Mesendoderm (in vitro differentiated cells): Measurements from ENCODE around the gene SNTG2.

ENCODE experiments used
- DNase-seq: peaks from one replicate; pipeline ENCODE4 v3.0.0; 2013
- H2AK5ac ChIP-seq: 2 replicates; pipeline ENCODE4 v1.6.1; 2013; ENCODE audit warnings: low read length, inconsistent platforms
- H2BK120ac ChIP-seq: 2 replicates; pipeline ENCODE4 v1.6.1; 2013; ENCODE audit warnings: low read depth, mild to moderate bottlenecking, low read length, moderate library complexity, mixed read lengths
- H2BK15ac ChIP-seq: replicated peaks from 2 replicates; pipeline ENCODE4 v1.6.1; 2013; ENCODE audit warnings: low read depth, mild to moderate bottlenecking, moderate library complexity
- H2BK5ac ChIP-seq: 2 replicates; pipeline ENCODE4 v1.6.1; 2013; ENCODE audit warnings: low read length, inconsistent platforms
- H3K18ac ChIP-seq: 2 replicates; pipeline ENCODE4 v1.6.1; 2013; ENCODE audit warnings: mild to moderate bottlenecking, low read length, mixed read lengths
- H3K23ac ChIP-seq: one replicate; pipeline ENCODE4 v1.6.1; 2013; ENCODE audit warnings: low read length
- H3K27ac ChIP-seq: 2 replicates; pipeline ENCODE4 v1.5.1; 2013; ENCODE audit warnings: low read depth, mild to moderate bottlenecking, inconsistent platforms, low read length, moderate library complexity
- H3K27me3 ChIP-seq: 2 replicates; pipeline ENCODE4 v1.6.1; 2013; ENCODE audit warnings: low read length, control low read depth, mild to moderate bottlenecking, inconsistent platforms; ENCODE audit not compliant: insufficient read depth, poor library complexity
- H3K36me3 ChIP-seq: 2 replicates; pipeline ENCODE4 v1.6.1; 2013; ENCODE audit warnings: low read length, inconsistent platforms; ENCODE audit not compliant: control insufficient read depth, insufficient read depth
- H3K4ac ChIP-seq: one replicate; pipeline ENCODE4 v1.6.1; 2013; ENCODE audit warnings: low read depth, mild to moderate bottlenecking, low read length, moderate library complexity
- H3K4me1 ChIP-seq: 2 replicates; pipeline ENCODE4 v1.6.1; 2013; ENCODE audit warnings: low read depth, low read length, inconsistent platforms; ENCODE audit not compliant: control insufficient read depth
- H3K4me2 ChIP-seq: 2 replicates; pipeline ENCODE4 v1.6.1; 2013; ENCODE audit warnings: low read length
- H3K4me3 ChIP-seq: 2 replicates; pipeline ENCODE4 v1.5.1; 2013; ENCODE audit warnings: mild to moderate bottlenecking, low read length
- H3K56ac ChIP-seq: one replicate; pipeline ENCODE4 v1.6.1; 2013; ENCODE audit warnings: low read length
- H3K79me1 ChIP-seq: 2 replicates; pipeline ENCODE4 v1.6.1; 2013; ENCODE audit warnings: low read length, inconsistent platforms
- H3K79me2 ChIP-seq: 2 replicates; pipeline ENCODE4 v1.6.1; 2013; ENCODE audit warnings: mild to moderate bottlenecking, low read length; ENCODE audit not compliant: control insufficient read depth, insufficient read depth
- H3K9ac ChIP-seq: 2 replicates; pipeline ENCODE4 v1.6.1; 2013; ENCODE audit warnings: low read length, inconsistent platforms
- H4K5ac ChIP-seq: one replicate; pipeline ENCODE4 v1.6.1; 2013; ENCODE audit warnings: low read length
- H4K8ac ChIP-seq: one replicate; pipeline ENCODE4 v1.6.1; 2013; ENCODE audit warnings: low read depth, mild to moderate bottlenecking, control low read depth, low read length, moderate library complexity
- WGBS: extraction: QIAGEN DNeasy Blood & Tissue Kit; methylation state at CpG from one replicate; pipeline ENCODE4 v1.1.7; 2013; ENCODE audit warnings: low lambda C conversion rate, missing lambda C conversion rate; ENCODE audit not compliant: insufficient coverage; ENCODE audit errors: extremely low coverage; 5-methylcytosine and 5-hydroxymethylcytosine counted together

The SNTG2 gene

DNA sequence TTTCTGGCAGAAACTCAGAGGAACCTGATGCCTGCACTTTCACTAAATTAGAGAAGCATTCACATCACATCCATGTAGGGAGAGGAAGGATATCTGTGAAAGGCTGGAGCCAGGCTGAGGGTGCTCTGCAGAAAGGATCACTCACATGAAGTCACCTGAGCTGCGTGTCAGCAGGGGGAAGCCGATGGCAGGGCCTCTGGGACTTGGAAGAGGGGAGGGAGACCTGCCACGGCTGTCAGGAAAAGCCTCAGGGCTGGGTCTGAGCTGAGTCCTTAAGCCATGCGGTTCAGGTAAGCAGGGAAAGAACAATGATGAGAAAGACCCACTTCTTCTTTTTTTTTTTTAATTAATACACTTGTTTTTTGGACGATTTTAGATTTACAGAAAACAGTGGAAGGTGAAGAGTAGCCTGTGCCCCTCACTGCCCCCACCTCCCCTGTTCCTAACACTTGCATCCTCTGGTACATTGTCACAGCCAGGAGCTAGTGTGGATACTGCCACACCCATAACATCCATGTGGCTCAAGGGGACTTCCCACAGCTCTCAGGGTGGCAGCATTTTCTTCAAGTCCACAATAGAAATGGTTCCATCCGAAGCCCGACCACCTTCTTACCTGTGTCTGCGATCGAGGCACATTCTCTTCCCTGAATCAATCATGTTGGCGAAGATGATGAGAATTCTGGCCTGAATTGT, 306.1 kb downstream of the SNTG2 start:
- H3K18ac ChIP-seq: no peak overlapping the region
- H2AK5ac ChIP-seq: no peak overlapping the region
- H3K79me2 ChIP-seq: no peaks in the 10 kb centered on the region
- H3K27ac ChIP-seq: no peak overlapping the region
- no peak overlapping the region for H3K9ac ChIP-seq
- no peaks in the 10 kb centered on the region for H3K27me3 ChIP-seq
- no peak overlapping the region for H3K4me2 ChIP-seq
- no peak overlapping the region for H2BK15ac ChIP-seq
- no peak overlapping the region for H3K23ac ChIP-seq
- H3K4ac ChIP-seq: no peak overlapping the region
- H4K8ac ChIP-seq: no peak overlapping the region
- H4K5ac ChIP-seq: no peak overlapping the region
- H3K56ac ChIP-seq: no peak overlapping the region
- no peaks in the 10 kb centered on the region for H3K79me1 ChIP-seq
- H2BK120ac ChIP-seq: no peak overlapping the region
- DNase-seq: no peak
- no peak overlapping the region for H2BK5ac ChIP-seq
- H3K36me3 ChIP-seq: no peaks in the 10 kb centered on the region
- H3K4me3 ChIP-seq: no peak overlapping the region
- H3K4me1 ChIP-seq: peaks cover 5% of the 10 kb centered on the region
- no CpG with 5 or more reads among the region's 10 CpGs for WGBS

DNA sequence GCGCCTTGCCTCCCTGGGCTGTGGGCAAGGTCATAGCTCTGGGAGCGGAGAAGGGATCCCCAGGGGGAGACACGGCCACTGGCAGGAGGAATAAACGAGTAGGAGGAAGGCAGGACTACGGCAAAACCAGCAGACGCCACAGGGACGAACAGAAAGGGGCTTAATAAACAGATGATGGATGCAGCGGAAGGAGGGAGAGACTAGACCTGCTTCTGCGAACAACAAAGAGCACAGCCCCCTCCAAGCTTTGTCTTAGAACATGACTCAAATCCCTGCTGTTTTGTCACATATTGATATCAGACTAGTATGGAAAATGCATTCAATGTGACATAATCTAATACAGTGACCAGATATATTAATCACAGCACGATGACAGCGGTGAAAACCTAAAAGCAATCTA, 306.7 kb downstream of the SNTG2 start:
- no peaks in the 10 kb centered on the region for H3K36me3 ChIP-seq
- peaks cover 5% of the 10 kb centered on the region for H3K4me1 ChIP-seq
- H3K23ac ChIP-seq: no peak overlapping the region
- no peaks in the 10 kb centered on the region for H3K79me1 ChIP-seq
- H3K18ac ChIP-seq: no peak overlapping the region
- H4K5ac ChIP-seq: no peak overlapping the region
- H2BK120ac ChIP-seq: no peak overlapping the region
- H2BK5ac ChIP-seq: no peak overlapping the region
- no peak overlapping the region for H2AK5ac ChIP-seq
- H4K8ac ChIP-seq: no peak overlapping the region
- DNase-seq: no peak
- WGBS: no CpG with 5 or more reads among the region's 11 CpGs
- no peak overlapping the region for H3K4ac ChIP-seq
- no peak overlapping the region for H3K56ac ChIP-seq
- H3K27me3 ChIP-seq: no peaks in the 10 kb centered on the region
- no peak overlapping the region for H3K4me2 ChIP-seq
- no peak overlapping the region for H3K4me3 ChIP-seq
- H3K27ac ChIP-seq: no peak overlapping the region
- no peak overlapping the region for H2BK15ac ChIP-seq
- H3K9ac ChIP-seq: no peak overlapping the region
- no peaks in the 10 kb centered on the region for H3K79me2 ChIP-seq

DNA sequence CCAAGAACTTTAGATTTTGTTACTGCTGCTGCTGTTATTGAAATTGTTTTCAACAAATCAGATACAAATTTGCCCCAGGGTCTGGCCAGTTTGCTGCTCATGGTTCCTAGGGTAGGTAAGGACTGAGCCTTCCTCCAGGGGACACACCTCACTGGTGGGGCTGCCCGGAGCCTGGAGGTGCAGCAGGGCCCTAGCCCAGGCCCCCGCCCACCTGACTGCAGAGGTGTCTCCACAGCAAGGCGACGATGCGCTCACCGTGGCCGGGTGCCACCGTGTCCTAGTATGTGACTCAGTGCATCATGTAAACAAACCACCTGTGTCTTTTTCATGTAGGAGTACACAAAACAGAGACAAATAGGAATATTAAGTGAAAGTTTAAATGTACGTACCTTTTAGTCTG, 309.1 kb downstream of the SNTG2 start:
- no peak for DNase-seq
- H4K5ac ChIP-seq: no peak overlapping the region
- no peaks in the 10 kb centered on the region for H3K79me1 ChIP-seq
- no peak overlapping the region for H3K4me2 ChIP-seq
- no peaks in the 10 kb centered on the region for H3K79me2 ChIP-seq
- H3K36me3 ChIP-seq: no peaks in the 10 kb centered on the region
- H2BK15ac ChIP-seq: no peak overlapping the region
- no peak overlapping the region for H3K4me3 ChIP-seq
- H3K56ac ChIP-seq: no peak overlapping the region
- H4K8ac ChIP-seq: no peak overlapping the region
- no peak overlapping the region for H2BK5ac ChIP-seq
- H2AK5ac ChIP-seq: no peak overlapping the region
- no peak overlapping the region for H3K18ac ChIP-seq
- no peak overlapping the region for H3K4ac ChIP-seq
- no peaks in the 10 kb centered on the region for H3K27me3 ChIP-seq
- no peak overlapping the region for H2BK120ac ChIP-seq
- WGBS: no CpG with 5 or more reads among the region's 9 CpGs
- no peak overlapping the region for H3K9ac ChIP-seq
- no peak overlapping the region for H3K27ac ChIP-seq
- H3K23ac ChIP-seq: no peak overlapping the region
- H3K4me1 ChIP-seq: peaks cover 5% of the 10 kb centered on the region

DNA sequence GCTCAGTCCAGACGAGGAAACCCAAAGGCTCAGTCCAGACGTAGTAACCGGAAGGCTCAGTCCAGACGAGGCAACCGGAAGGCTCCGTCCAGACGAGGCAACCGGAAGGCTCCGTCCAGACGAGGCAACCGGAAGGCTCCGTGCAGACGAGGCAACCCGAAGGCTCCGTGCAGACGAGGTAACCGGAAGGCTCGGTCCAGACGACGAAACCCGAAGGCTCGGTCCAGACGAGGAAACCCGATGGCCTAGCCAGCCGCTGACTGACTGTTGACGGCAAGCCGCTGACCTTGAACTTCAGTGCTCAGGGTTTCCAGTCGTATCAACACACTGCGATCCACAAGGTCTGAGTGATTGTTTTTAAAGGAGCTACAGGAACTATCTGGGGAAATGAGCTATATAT, 312.0 kb downstream of the SNTG2 start:
- no peaks in the 10 kb centered on the region for H3K27me3 ChIP-seq
- no peak overlapping the region for H2AK5ac ChIP-seq
- no peak overlapping the region for H4K5ac ChIP-seq
- no peak overlapping the region for H2BK5ac ChIP-seq
- H3K79me2 ChIP-seq: no peaks in the 10 kb centered on the region
- H3K18ac ChIP-seq: no peak overlapping the region
- H3K36me3 ChIP-seq: no peaks in the 10 kb centered on the region
- no peak for DNase-seq
- no peak overlapping the region for H2BK15ac ChIP-seq
- no peak overlapping the region for H3K27ac ChIP-seq
- no peak overlapping the region for H3K9ac ChIP-seq
- no CpG with 5 or more reads among the region's 29 CpGs for WGBS
- no peak overlapping the region for H3K4ac ChIP-seq
- H3K4me1 ChIP-seq: peaks cover 2% of the 10 kb centered on the region
- H3K23ac ChIP-seq: no peak overlapping the region
- no peak overlapping the region for H3K4me3 ChIP-seq
- H2BK120ac ChIP-seq: no peak overlapping the region
- no peak overlapping the region for H3K4me2 ChIP-seq
- H4K8ac ChIP-seq: no peak overlapping the region
- no peaks in the 10 kb centered on the region for H3K79me1 ChIP-seq
- H3K56ac ChIP-seq: no peak overlapping the region

DNA sequence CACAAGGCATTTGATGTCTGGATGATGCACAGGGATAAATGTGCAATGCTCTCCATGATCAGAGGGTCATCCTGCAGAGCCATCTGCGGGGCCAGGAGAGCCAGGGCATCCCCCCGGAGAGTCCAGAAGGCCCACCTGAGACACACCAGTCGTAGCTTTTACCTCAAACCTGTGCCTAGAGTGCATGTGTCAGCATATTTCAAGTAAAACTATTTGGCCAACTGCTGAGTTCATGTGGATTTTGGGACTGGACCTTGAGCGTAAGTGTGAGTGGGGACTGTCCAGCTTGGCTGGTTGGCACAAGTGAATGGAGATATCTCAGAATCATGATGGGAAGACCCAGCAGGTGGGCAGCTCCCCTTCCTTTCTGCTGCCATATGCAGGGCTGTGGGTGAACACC, 314.8 kb downstream of the SNTG2 start:
- no peaks in the 10 kb centered on the region for H3K4me1 ChIP-seq
- DNase-seq: no peak
- no peak overlapping the region for H4K5ac ChIP-seq

DNA sequence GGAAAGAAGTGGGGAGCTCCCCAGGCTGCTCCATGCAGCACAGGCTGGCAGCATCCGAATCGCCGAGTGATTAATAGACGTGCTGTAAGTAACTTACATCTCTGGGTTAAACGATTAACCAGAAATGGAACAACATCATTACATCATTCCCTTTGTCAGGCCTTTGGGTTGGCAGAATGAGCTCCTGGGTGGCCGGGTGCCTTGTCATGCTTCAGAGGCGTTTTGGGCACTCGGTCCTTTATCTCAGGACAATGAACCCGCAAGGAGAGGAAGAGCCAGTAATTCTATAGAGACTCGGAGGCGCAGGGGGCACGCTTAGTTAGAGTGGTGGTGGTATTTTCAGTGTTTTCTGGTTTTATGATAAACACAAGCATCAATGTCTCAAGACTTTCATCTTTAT, 315.7 kb downstream of the SNTG2 start:
- Histone ChIP-seq H3K9ac (no peak overlapping the region), H2BK5ac (no peak overlapping the region), H3K4ac (no peak overlapping the region), H3K56ac (no peak overlapping the region), H3K4me3 (no peak overlapping the region), H3K23ac (no peak overlapping the region), H3K79me2 (no peaks in the 10 kb centered on the region), H2BK120ac (no peak overlapping the region), H3K27me3 (no peaks in the 10 kb centered on the region), H2AK5ac (no peak overlapping the region), H4K5ac (no peak overlapping the region), H3K18ac (no peak overlapping the region), H2BK15ac (no peak overlapping the region), H3K4me2 (no peak overlapping the region), H4K8ac (no peak overlapping the region), H3K36me3 (no peaks in the 10 kb centered on the region), H3K79me1 (no peaks in the 10 kb centered on the region), H3K27ac (no peak overlapping the region), H3K4me1 (no peaks in the 10 kb centered on the region)
- DNase-seq: no peak
- no CpG with 5 or more reads among the region's 12 CpGs for WGBS

More for the DNA sequence above, 314.8 kb downstream of the SNTG2 start:
- no peaks in the 10 kb centered on the region for H3K79me2 ChIP-seq
- no CpG with 5 or more reads among the region's 4 CpGs for WGBS
- no peak overlapping the region for H3K56ac ChIP-seq
- H3K79me1 ChIP-seq: no peaks in the 10 kb centered on the region
- H3K4me2 ChIP-seq: no peak overlapping the region
- no peak overlapping the region for H2BK120ac ChIP-seq
- no peak overlapping the region for H3K4ac ChIP-seq
- no peak overlapping the region for H3K27ac ChIP-seq
- no peak overlapping the region for H3K9ac ChIP-seq
- H3K27me3 ChIP-seq: no peaks in the 10 kb centered on the region
- no peaks in the 10 kb centered on the region for H3K36me3 ChIP-seq
- no peak overlapping the region for H2BK15ac ChIP-seq
- H3K4me3 ChIP-seq: no peak overlapping the region
- no peak overlapping the region for H3K23ac ChIP-seq
- H2BK5ac ChIP-seq: no peak overlapping the region
- no peak overlapping the region for H2AK5ac ChIP-seq
- H3K18ac ChIP-seq: no peak overlapping the region
- no peak overlapping the region for H4K8ac ChIP-seq
